HCT116 (cell line): Measurements from ENCODE around the gene PCDHA7. TPM values are rescaled to one million over a fixed set of nuclear protein-coding genes. Genes with fewer than 3 reads are reported as not detected.
A peak's percentile ranks its signal among the peaks of the same experiment; 100 is the strongest.

Experiments used
- ATAC-seq: fragments of 200-7000 bp; cut with Tn5 transposase; 2 replicates; pipeline ENCODE4 v1.9.1; 2020; ENCODE audit warnings: mild to moderate bottlenecking, moderate library complexity
- Bru-seq: library from RNA; stranded (reverse); fragments of 400-500 nt; gene quantifications from one replicate; lab custom pipeline; 2021; lab: Mats Ljungman, UMichigan
- BruChase-seq, 2 experiments: library from RNA; stranded (reverse); fragments of 400-500 nt; gene quantifications; one replicate each; lab custom pipeline; 2021; lab: Mats Ljungman, UMichigan
- BruUV-seq: library from RNA; stranded (reverse); fragments of 400-500 nt; replicated peaks from 2 replicates; lab custom pipeline; 2021; lab: Mats Ljungman, UMichigan
- CTCF ChIA-PET: fragments of 300-600 bp; sonication (Branson Sonifier 250); formaldehyde crosslinking; loops from one replicate; lab custom pipeline; 2021; ENCODE audit warnings: antibody characterized with exemption; lab: Charles Lee
- POLR2A ChIA-PET: fragments of 300-600, 350-600 bp; sonication (Branson Sonifier 250); formaldehyde crosslinking; loops from one replicate; lab custom pipeline; 2021; ENCODE audit warnings: antibody characterized with exemption; lab: Charles Lee
- RAD21 ChIA-PET, 2 experiments: fragments of 300-600 bp; sonication (Branson Sonifier 250); formaldehyde crosslinking; loops; one replicate each; lab custom pipeline; 2023; ENCODE audit warnings: low total read pairs in 2 of 2; ENCODE audit not compliant: uncharacterized antibody in 2 of 2, unreplicated experiment in 2 of 2, low non-redundant PET in 1 of 2; lab: Charles Lee
- DNase-seq: peaks from one replicate; pipeline ENCODE4 v3.0.0-alpha.2; 2010; ENCODE audit warnings: low read depth, low spot score
- H2AFZ ChIP-seq: fragments of 200-600 bp; shearing (Covaris generic), sonication (generic); 2 replicates; pipeline ENCODE4 v1.6.1; 2017; ENCODE audit warnings: low read depth, mixed run types, mixed read lengths, antibody characterized with exemption, low read length; ENCODE audit not compliant: poor library complexity, severe bottlenecking
- H3K27ac ChIP-seq: 2 replicates; pipeline ENCODE4 v1.5.1; 2012; ENCODE audit warnings: low read depth, low read length
- H3K27me3 ChIP-seq: fragments of 200-600 bp; sonication (generic); 2 replicates; pipeline ENCODE4 v1.6.1; 2016; ENCODE audit warnings: mixed run types, low read length, mixed read lengths; ENCODE audit not compliant: insufficient read depth
- H3K36me3 ChIP-seq, 2 experiments: fragments of 200-500 bp in 1 of 2; fragments of 200-600 bp in 1 of 2; sonication (Bioruptor generic) in 1 of 2; sonication (generic) in 1 of 2; 2 replicates each; pipeline versions ENCODE4 v1.5.1 to v1.6.1; 2014 to 2016; ENCODE audit warnings: low read length in 2 of 2, inconsistent platforms in 1 of 2, mixed read lengths in 1 of 2, mixed run types in 1 of 2; ENCODE audit not compliant: insufficient read depth in 2 of 2, control insufficient read depth in 1 of 2
- H3K4me1 ChIP-seq, 2 experiments: fragments of 200-600 bp in 1 of 2; sonication (generic) in 1 of 2; 2 replicates each; pipeline versions ENCODE4 v1.5.1 to v1.6.1; 2012 to 2017; ENCODE audit warnings: low read length in 2 of 2, inconsistent platforms in 1 of 2, mild to moderate bottlenecking in 1 of 2, mixed read lengths in 1 of 2, mixed run types in 1 of 2, moderate library complexity in 1 of 2; ENCODE audit not compliant: insufficient read depth in 2 of 2, control insufficient read depth in 1 of 2
- H3K4me2 ChIP-seq: fragments of 200-600 bp; sonication (generic); 2 replicates; pipeline ENCODE4 v1.6.1; 2017; ENCODE audit warnings: mixed run types, low read length, mixed read lengths
- H3K4me3 ChIP-seq, 2 experiments: fragments of 200-600 bp in 1 of 2; sonication (generic) in 1 of 2; replicated peaks in 1 of 2; 2 replicates each; pipeline ENCODE4 v1.5.1; 2011 to 2016; ENCODE audit warnings: low read length in 2 of 2, control low read depth in 1 of 2, low read depth in 1 of 2, mild to moderate bottlenecking in 1 of 2, mixed read lengths in 1 of 2, mixed run types in 1 of 2
- H3K79me2 ChIP-seq: fragments of 200-600 bp; sonication (generic); 2 replicates; pipeline ENCODE4 v1.6.1; 2017; ENCODE audit warnings: mild to moderate bottlenecking, mixed run types, low read length, moderate library complexity, mixed read lengths; ENCODE audit not compliant: insufficient read depth
- H3K9ac ChIP-seq: fragments of 200-600 bp; sonication (generic); 2 replicates; pipeline ENCODE4 v1.6.1; 2016; ENCODE audit warnings: low read length, mixed read lengths
- H3K9me2 ChIP-seq: fragments of 200-600 bp; sonication (generic), shearing (Covaris generic); 2 replicates; pipeline ENCODE4 v1.6.1; 2017; ENCODE audit warnings: mixed run types, mild to moderate bottlenecking, moderate library complexity; ENCODE audit not compliant: insufficient read depth
- H3K9me3 ChIP-seq, 2 experiments: fragments of 200-500 bp in 1 of 2; fragments of 200-600 bp in 1 of 2; sonication (Bioruptor generic) in 1 of 2; sonication (generic) in 1 of 2; 2 replicates each; pipeline ENCODE4 v1.6.1; 2014 to 2017; ENCODE audit warnings: low read length in 2 of 2, mixed read lengths in 2 of 2, inconsistent platforms in 1 of 2, low read depth in 1 of 2, mild to moderate bottlenecking in 1 of 2, mixed run types in 1 of 2, moderate library complexity in 1 of 2; ENCODE audit not compliant: control insufficient read depth in 1 of 2, insufficient read depth in 1 of 2
- H4K20me1 ChIP-seq: fragments of 200-600 bp; sonication (generic), shearing (Covaris generic); 2 replicates; pipeline ENCODE4 v1.6.1; 2017; ENCODE audit warnings: mixed run types, mild to moderate bottlenecking, moderate library complexity; ENCODE audit not compliant: insufficient read depth
- ELF1 ChIP-seq: IDR thresholded peaks from 2 replicates; pipeline ENCODE4 v1.6.1; 2012; ENCODE audit warnings: low read depth, borderline replicate concordance
- FOSL1 ChIP-seq: IDR thresholded peaks from 2 replicates; pipeline ENCODE4 v1.6.1; 2012; ENCODE audit warnings: low read depth
- JUND ChIP-seq: IDR thresholded peaks from 2 replicates; pipeline ENCODE4 v1.6.1; 2012
- RAD21 ChIP-seq: IDR thresholded peaks from 2 replicates; pipeline ENCODE4 v1.6.1; 2012; ENCODE audit warnings: low read depth, mild to moderate bottlenecking
- intact Hi-C: fragments of 100-400 bp; cut with micrococcal nuclease; formaldehyde crosslinking; loops from 2 replicates; pipeline ENCODE4 v1.10.0; 2022
- long read RNA-seq: library from polyadenylated mRNA; unstranded; transcript quantifications from one replicate; pipeline ENCODE4 v2.0.0, GENCODE V29; 2021; ENCODE audit not compliant: unreplicated experiment
- polyA plus RNA-seq: library from polyadenylated mRNA; unstranded; fragments of >200 nt; gene quantifications from 2 replicates; pipeline ENCODE4 v1.2.1, GENCODE V29; 2012; ENCODE audit warnings: missing spikeins
- total RNA-seq: library from RNA; stranded (reverse); gene quantifications from one replicate; pipeline ENCODE4 v1.2.1, GENCODE V29; 2021; ENCODE audit not compliant: unreplicated experiment
- TF ChIP-seq, protein P1 (sequence below), 3 experiments: fragments of 200-600 bp in 1 of 3; sonication (generic) in 1 of 3; IDR thresholded peaks in 2 of 3; conservative IDR thresholded peaks in 1 of 3; 2 replicates each; pipeline ENCODE4 v1.5.1; 2012 to 2017; ENCODE audit warnings: low read depth in 2 of 3, low read length in 2 of 3, antibody characterized with exemption in 1 of 3, borderline replicate concordance in 1 of 3, control low read depth in 1 of 3, mild to moderate bottlenecking in 1 of 3, mixed read lengths in 1 of 3, mixed run types in 1 of 3, moderate library complexity in 1 of 3; ENCODE audit not compliant: insufficient read depth in 1 of 3

The PCDHA7 gene
- total RNA-seq (not detected), Bru-seq, nascent RNA (not detected), BruChase-seq, experiment 1, labeled RNA remaining after a 6-hour chase (not detected), BruChase-seq, experiment 2, labeled RNA remaining after a 2-hour chase (not detected)
- polyA plus RNA-seq = 0.01 TPM in 1 of 2 replicates, not detected in the other
- long read RNA-seq = 0 reads

- POLR2A ChIA-PET = no interaction called here
These were observed at the start of gene PCDHA7 for GRCh38 chr5:140833993-140834392. Gene PCDHA7 (plus strand): TSS chr5:140834269. CDS start chr5:140834384, 115 bp downstream.

More at GRCh38 chr5:140833993-140834392, at the start of gene PCDHA7:
- ChIA-PET RAD21 (no interaction called here), CTCF (no interaction called here)
- no peak for ATAC-seq
- Histone ChIP-seq H2AFZ (no peak within 1 kb of the TSS), H3K36me3 (no peaks in the 10 kb centered on the region), H3K79me2 (no peaks in the 10 kb centered on the region), H3K4me3 (no peak within 1 kb of the TSS), H4K20me1 (no peaks in the 10 kb centered on the region), H3K4me1 (no peaks in the 10 kb centered on the region), H3K9me2 (no peaks in the 10 kb centered on the region), H3K9ac (no peak within 1 kb of the TSS), H3K9me3 (no peaks in the 10 kb centered on the region; a peak in 1 of 4 replicates), H3K27ac (no peak within 1 kb of the TSS), H3K27me3 (no peaks in the 10 kb centered on the region)
- no TSS peak for BruUV-seq
- intact Hi-C loops = no loop called here
- DNase-seq = no peak
- TF ChIP-seq FOSL1 (no peak), JUND (no peak), RAD21 (peak; percentile 28; the same call in 1 of the 2 replicates), ELF1 (no peak)
- TF ChIP-seq, protein P1, sequence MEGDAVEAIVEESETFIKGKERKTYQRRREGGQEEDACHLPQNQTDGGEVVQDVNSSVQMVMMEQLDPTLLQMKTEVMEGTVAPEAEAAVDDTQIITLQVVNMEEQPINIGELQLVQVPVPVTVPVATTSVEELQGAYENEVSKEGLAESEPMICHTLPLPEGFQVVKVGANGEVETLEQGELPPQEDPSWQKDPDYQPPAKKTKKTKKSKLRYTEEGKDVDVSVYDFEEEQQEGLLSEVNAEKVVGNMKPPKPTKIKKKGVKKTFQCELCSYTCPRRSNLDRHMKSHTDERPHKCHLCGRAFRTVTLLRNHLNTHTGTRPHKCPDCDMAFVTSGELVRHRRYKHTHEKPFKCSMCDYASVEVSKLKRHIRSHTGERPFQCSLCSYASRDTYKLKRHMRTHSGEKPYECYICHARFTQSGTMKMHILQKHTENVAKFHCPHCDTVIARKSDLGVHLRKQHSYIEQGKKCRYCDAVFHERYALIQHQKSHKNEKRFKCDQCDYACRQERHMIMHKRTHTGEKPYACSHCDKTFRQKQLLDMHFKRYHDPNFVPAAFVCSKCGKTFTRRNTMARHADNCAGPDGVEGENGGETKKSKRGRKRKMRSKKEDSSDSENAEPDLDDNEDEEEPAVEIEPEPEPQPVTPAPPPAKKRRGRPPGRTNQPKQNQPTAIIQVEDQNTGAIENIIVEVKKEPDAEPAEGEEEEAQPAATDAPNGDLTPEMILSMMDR (IDR thresholded peaks at IDR 0.05 in 2 of 3, conservative IDR thresholded peaks at IDR 0.05 in 1 of 3; ENCODE audit: borderline replicate concordance in 1 of 3, insufficient read depth in 1 of 3, low read depth in 2 of 3, low read length in 2 of 3) = peak in 1 of 3 experiments; percentile 12; a peak in 1 of 6 replicates
- TF ChIP-seq, all 23 proteins: peak for 2
- no peak within 1 kb of the TSS for H3K4me2 ChIP-seq
